Suppressor macrophage treated with lipopolysaccharide for 4 hours (primary cell): ENCODE measurements around the gene CMTM8.
"Not testable (repeated sequence)": the region's sequence is repeated elsewhere in the genome, so short reads cannot be mapped to it uniquely, and the experiment has no call there.

ENCODE experiments used
- DNase-seq: peaks from one replicate; pipeline ENCODE4 v3.0.0-alpha.2; 2020

CMTM8 gene, protein sequence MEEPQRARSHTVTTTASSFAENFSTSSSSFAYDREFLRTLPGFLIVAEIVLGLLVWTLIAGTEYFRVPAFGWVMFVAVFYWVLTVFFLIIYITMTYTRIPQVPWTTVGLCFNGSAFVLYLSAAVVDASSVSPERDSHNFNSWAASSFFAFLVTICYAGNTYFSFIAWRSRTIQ

DNA sequence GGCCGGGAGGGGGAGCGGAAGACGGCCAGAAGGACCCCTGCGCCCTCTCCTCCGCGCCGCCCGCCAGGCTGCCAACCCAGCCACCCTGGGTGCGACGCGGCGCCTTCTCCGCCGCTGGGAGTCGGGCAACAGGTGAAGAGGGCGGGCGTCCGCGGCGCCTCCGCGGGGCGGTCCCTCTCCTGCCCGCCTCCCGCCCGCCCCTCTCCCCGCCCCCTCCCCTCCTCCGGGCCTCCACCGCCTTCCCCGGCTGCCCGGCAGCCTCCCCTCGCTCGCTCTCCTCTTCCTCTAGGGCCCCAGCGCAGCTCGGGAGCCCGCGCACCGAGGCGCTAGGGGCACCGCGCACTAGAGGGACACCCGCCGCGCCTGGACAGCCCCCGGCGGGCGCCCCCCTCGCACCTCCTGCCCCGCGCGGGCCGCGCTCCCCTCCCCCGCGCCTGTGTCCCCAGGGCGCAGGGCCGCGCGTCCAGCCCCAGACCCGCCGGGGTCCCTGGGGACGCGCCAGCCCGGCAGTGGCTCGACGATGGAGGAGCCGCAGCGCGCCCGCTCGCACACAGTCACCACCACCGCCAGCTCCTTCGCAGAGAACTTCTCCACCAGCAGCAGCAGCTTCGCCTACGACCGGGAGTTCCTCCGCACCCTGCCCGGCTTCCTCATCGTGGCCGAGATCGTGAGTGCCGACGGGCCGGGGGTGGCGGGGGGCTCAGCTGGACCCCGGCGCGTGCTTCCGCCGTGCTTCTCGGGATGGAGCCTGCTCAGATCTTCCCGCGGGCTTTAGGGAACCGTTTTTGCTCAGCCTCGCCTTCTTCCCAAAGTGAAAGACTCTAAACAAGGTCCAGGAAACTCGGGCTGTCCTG is at the start of gene CMTM8:
TSS of gene CMTM8 (plus strand) at position 228 of the 854 bp plus-strand sequence. CDS start at position 521, 293 bp downstream.
- peak; percentile 57 for DNase-seq

DNA sequence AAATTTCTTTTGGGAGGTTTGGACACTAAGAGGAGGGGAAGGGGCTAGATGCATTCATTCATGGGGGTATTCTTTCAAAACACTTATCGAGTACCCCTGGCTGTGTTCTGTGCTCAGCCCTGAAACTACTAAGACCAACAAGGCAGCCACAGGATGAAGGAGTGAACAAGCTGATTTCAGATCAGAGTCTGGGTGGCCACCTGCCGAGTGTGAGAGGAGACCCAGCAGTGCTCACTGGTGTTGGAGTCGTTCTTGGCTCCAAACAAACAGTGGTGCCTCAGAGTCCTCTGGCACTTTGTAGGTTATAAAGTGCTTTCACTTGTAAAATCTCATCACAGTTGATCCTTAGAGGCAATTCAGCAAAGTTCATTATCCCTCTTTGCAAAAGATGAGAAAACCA is 48.8 kb upstream of the CMTM8 start:
- DNase-seq = no peak

DNA sequence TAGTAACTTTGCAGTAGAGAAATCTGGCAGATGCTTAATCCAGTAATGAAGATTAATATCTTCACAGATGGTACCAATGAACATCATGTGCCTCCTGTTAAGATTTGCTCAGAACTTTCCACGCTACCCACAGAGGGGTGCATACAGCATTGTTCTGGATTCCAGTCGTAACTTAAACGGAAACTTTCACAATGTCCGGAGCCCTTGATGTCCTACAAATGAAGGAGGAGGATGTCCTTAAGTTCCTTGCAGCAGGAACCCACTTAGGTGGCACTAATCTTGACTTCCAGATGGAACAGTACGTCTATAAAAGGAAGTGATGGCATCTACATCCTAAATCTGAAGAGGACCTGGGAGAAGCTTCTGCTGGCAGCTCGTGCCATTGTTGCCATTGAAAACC is 47.9 kb upstream of the CMTM8 start:
- not testable (repeated sequence) for DNase-seq

DNA sequence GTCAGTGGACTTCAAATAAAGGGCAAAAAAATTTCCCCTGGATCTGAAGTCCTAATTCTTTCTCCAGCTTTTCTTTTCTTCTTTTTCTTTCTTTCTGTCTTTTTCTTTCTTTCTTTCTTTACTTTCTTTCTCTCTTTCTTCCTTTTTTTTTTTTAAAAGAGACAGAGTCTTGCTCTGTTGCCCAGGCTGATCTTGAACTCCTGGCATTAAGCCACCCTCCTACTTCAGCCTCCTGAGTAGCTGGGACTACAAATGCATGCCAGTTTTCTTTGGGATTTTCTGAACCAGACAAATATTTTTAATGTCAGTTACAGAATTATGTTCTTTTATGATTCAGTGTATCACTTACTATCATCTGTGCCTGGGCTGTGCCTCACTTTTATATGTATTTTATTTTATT is 45.4 kb upstream of the CMTM8 start:
- no peak for DNase-seq

DNA sequence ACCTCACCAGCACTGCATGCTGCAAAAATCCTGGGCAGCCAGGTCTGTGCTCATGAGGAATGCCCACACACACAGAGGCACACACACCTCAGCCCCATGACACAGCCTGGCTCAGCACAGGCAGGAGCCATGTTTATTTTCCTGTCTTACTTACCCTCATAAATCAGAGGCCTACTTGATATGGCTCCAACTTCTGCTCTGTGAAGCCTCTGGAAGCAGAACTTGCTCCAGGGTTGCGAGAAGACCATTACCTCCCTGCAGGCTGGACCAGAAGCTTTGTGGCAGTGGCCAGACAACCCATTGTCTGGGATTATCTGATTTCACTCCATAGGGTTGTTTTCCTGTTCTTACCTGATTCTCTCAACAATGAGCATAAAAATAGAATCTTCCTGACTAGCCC is 43.8 kb upstream of the CMTM8 start:
- no peak for DNase-seq

DNA sequence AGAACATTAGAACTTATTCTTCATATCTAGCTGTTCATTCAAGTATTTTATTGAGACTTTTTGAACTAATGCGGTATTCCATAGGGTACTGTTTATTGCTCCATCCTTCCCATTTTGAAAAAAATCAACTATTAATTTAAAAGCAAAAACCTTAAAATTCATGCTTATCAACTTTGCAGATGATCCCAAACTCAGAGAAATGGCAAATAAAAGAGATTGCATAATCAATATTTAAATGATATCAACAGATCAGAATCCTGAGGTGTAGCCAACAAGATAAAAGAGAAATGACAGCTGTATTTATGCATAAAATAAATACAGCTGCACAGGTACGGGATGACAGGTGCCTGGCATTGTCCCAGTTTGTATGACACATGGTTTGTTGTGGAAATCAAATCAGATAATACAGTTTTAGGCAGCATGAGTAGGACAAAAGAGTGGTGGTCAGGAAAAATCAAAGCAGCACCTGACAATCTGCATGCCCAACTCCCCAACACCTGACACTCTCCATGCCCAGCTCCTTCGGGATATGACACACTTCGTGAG is 42.4 kb upstream of the CMTM8 start:
- no peak for DNase-seq

DNA sequence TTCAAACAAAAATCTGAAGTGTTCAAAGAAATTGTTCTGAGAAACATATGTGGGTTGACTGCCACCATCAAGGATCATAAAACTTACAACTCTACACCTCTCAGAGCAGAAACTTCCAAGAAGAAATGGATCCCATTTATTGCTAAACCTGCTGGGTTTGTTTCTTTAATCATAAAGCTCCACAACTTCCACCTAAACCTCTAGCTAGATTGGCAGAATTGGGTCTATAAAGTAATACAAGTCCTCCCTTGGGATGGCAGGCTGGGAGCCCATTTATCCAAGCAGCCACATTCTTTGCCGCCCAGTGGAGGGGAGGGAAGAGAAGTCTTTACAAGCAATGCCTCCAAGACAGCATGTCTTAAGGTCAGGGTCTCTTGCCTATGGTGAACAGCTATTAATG is 40.5 kb upstream of the CMTM8 start:
- no peak for DNase-seq

DNA sequence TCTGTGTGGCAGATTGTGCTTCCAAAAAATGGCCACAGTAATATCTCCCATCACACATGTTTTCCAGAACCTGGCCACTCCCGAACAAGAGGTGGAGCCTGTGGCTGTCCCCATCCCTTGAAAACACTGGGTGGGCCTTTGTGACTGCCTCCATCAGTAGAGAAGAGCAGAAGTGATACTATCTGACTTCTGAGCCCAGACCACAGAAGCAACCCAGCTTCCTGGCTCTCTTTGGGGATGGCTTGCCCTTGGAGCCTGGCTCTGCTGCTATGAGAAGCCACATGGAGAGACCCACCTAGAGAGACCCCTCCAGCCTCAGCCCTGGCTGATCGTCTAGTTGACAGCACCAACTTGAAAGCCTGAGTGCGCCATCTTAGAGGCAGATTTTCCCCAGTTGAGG is 39.8 kb upstream of the CMTM8 start:
- no peak for DNase-seq

DNA sequence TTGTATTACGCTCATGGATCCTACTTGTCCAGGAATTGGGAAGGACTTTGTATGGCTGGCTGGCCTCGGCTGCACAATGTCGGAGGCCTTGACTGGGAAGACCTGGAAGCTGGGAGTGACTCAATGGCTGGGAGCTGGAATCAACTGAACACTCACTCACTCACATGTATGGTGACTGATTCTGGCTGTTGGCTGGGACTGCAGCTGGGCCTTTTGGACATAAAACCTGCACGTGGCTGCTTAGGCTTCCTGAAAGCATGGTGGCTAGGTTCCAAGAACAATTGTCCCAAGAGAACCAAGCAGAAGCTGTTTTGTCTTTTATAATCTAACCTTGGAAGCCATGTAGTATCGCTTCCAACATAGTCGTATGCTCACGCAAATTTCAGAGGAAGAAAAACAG is 38.0 kb upstream of the CMTM8 start:
- no peak for DNase-seq

DNA sequence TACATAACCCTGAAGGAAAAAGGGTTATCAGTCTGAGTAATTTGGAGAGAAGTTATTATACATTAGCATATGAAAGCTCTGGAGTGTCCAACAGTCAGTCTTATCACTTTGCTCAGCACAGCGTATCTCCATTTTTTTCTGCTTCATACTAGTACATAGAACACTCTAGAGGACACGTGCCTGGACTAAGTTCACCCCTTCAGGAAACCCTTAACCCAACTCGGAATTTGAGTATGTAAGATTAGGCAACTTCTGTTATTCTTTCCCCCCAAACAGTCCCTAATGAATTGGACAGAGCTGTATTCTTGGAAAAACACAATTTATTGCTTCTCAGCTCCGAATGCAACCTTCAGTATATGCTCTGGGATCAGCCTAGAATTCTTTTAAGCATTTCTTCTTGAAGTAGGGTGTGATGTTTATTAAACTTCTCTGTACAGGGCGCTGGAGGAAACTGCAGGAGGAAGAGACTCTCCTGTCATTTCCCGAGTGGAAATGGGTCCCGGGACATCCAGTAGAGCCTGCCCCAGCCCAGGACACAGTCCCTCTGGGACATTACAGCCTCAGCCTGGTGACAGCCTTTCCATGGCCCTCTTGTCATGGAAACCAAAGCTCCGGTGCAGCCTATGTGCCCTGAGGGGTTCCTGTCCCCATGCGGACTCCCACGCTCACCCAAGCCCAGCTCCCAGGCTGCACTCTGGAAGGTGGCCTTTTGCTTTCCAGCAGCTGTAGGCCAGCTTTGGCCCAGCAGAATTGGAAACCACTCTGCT is 37.3 kb upstream of the CMTM8 start:
- DNase-seq = no peak

DNA sequence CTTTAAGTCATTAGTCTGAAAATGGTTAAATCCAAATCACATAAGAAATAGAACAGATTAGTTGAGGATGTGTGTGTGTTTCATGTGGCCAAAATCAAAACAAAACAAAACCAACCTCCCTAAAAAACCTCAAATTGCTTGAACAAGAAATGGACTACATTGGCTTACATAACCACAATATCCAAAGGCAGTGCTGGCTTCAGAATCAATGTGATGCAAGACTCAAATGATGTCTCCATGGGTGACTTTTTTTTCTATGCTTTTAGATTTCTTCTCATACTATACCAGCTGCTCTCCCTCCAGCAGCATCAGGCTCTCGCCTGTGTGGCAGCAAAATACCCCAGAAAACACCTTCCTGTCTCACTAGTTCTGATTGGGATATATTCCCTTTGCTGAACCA is 36.0 kb upstream of the CMTM8 start:
- DNase-seq = no peak

DNA sequence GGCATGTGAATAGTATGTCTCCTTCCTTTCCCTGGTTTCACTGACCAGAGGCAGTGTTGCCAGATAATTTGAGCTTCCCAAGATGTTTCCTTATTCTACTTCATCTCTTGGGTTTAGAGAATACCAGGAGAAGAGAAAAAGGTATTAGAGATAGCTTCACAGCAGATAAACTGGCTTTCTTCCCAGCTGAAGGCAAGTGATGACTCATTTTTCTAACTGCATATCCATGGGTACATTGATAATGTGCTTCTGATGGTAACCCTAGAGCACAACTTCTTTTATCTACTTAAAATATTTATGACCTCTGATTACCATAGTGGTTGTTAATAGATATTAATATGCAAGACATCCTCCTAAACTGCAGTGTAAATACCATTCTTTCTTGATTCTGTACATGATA is 34.6 kb upstream of the CMTM8 start:
- DNase-seq = no peak

DNA sequence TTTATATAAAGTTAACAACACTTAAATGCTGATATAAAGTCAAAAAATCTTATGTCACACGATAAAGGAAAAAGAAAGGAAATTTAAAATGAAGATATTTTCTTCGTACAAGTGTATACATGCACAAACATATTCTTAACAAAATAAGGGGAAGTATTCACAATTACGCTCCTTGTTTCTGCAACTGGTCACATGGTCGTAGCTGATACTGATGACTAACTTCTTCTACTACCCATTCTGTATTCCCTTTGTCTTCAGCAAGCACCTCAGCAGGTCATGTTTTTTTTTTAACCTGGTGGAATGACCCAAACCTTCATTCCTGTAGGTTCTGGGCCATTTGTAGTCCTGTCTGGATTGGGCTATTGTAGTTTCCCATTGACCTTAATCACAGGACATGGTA is 30.0 kb upstream of the CMTM8 start:
- DNase-seq = peak; percentile 35

DNA sequence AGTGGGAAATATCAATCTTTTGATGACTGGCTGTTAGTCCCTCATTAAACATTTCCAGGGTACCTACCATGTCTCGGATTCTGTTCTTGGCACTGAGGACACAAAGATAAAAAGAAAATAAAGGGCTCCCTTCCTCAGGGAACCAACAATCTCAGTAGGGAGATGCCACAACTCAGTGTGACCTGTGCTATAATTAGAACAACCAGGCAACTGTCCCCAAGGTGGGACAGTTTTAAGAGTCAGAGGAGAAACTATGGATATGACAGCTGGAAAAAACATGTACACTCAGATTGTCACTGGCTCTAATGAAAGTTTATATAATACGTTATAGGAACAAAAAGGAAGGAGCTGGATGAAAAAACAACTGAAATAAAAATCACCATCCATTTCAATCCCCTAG is 23.3 kb upstream of the CMTM8 start:
- DNase-seq = no peak

DNA sequence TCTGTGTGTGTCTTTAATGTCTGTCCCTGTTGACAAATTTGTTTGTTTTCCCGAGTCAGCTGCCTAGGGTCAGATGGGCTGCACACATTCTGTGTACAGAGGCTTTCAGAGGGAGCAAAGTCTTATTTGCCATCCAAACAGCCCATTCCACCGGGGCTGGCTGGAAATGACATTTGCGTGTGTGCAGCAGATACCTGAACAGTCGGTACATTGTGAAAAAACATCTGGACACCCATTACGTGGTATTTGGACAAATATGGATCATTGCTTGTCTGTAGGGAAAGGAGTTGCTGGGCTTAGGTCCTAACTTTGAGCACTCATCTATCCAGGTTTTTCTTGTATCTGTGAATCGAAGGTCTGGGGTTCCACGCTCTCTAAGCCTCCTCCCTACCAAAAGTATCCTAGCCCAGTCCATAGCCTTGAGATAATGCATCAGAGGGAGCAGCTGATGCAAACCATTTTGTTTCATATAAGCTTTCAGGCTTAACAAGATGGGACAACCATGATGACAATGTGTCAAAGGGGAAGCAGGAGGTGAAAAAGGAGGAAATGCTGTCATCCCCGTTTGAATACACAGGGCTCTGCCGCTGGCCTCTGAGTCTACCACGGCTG is 22.2 kb upstream of the CMTM8 start:
- DNase-seq = peak; percentile 26

DNA sequence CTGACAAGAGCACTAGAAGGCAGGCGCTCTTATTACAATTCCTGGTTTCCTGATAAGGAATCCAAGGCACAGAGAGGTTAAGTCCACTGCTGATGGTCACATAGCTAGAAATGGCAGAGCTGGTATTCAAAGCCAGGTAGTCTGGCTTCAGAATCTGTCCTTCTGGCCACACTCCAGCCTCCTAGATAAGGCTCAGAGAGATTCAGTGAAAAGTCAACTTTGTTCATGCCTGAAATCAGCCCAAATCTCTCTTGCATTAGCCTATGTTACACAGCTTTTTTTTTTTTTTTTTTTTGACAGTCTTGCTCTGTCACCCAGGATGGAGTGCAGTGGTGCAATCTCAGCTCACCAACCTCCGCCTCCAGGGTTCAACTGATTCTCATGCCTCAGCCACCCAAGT is 21.1 kb upstream of the CMTM8 start:
- DNase-seq = no peak

DNA sequence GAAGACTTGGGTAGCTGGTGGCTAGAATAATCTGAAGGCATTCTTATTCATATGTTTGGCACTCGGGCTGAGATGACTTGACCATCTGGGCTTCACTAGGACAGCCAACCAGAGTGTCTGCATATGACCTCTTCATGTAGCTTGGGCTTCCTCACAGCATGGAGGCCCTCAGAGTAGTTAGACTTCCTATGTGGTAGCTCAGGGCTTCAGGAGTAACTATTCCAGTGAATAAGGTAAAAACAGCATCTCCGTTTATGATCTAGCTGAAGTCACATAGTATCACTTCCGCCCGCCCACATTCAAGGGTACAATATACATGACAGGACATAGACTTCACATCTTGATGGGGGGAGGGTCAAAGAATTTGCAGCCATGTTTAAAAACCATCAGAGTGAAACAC is 18.9 kb upstream of the CMTM8 start:
- DNase-seq = no peak

DNA sequence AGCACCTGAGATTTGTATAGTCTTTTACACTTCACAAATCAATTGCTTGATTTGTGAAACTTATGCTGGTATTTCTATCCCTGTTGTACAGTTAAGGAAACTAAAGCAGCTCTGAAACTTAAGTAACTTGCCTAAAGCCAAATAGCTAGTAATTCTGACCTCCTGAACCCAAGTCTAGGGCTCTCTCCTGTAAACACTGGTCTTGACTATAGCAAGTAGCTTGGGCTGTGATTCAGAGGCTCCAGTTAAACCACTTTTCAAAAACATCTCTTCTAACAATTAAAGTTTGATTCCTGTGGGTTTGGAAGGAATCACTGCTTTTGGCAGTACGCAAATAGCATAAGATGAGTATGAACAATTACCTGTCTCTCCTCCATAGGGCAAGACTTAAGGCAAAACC is 18.5 kb upstream of the CMTM8 start:
- no peak for DNase-seq

DNA sequence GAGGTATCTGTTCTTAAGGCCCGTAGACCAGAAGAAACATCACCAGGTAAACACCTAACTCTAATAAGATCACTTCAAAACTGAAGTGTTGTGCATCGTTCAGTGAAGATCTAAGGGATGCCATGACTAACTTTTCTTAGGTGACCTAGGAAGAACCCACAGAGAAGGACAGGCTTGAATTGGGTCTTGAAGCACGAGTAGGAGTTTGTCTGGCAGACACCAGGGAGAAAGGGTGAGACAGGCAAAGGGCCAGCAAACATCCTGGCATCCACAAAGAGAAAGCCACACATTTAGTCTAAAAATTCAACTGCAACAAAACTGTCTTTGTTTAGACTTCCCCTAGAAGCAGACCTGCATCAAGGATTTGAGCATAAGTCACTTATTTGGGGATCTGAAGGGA is 15.5 kb upstream of the CMTM8 start:
- no peak for DNase-seq

DNA sequence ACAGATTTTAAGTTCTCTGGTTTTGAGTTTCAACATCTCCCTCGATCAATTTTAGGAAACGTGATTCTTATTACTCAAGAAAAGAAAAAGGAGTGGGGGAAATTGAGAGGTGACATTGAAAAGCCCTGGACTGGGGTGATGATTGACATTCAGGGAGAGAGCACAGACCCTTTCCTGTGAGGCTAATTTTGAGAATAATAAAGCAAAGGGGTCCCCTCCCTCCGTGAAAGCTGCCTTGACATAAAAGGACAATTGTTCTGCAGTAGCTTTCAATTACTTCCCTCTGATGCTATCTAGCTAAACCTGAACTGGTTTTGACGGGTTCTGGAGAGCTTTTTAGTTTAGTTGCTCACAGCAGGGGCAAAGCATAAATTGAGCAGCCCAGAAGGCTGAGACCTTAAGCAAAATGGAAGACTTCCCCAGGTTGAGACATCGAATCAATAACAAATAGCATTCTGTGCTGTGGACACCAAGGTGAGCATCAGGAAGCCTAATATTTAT is 14.4 kb upstream of the CMTM8 start:
- DNase-seq = no peak

DNA sequence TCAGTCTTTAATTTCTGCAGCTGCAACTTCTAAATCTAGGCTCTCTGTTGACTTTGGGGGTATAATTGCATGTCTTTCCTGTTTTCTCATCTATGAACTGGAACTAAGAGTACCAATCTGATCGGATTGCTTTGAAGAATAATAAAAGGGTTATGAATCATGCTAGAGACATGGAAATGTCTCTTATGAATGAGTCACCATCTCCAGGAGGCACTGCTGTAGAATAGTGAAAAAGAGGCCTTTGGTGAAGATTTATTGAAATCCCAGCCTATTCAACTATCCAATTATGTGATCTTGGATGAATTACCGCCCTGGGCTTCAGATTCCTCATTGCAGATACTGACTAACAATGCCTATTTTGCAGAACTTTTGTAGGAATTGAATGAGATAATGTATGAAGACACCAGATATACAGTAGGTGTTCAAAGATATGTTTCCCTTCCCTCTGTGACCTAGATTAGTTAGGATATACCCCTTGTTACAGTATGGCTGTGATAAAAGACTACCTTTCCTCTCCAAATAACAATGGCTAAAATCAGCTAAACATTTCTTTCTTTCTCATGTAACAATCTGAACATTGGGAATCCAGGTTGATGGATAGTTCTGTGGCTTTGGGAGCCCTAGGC is 11.5 kb upstream of the CMTM8 start:
- no peak for DNase-seq

DNA sequence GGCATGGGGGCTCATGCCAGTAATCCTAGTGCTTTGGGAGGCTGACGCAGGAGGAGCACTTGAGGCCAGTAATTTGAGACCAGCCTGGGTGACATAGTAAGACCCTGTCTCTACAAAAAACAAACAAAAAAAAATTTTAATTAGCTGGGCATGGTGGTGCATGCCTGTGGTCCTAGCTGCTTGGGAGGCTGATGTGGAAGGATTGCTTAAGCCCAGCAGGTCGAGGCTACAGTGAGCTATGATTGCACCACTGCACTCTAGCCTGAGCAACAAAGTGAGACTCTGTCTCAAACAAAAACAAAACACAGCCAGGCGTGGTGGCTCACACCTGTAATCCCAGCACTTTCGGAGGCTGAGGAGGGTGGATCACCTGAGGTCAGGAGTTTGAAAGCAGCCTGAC is 9.7 kb upstream of the CMTM8 start:
- DNase-seq = not testable (repeated sequence)

DNA sequence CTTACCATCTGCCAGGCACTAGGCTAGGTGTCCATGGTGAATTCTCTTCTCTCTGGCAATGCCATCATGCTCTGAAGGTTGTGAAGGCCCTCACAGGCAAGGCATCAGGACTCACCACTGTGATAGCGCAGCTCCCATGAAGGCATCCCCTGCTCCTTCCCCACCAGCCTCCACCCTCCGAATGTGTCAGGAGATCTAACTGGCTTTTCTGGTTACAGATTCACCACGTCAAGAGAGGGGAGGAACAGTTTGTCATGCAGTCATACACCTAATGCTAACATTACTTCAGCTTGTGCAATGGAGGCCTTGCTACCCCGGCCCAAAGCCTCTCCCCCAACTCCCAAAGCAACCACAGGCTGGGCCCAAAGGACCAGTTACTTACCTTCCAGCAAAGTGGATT is 8.9 kb upstream of the CMTM8 start:
- no peak for DNase-seq
